Cardiac fibroblast (primary cell): ENCODE results near the gene DDIT4.
A peak's percentile ranks its signal among the peaks of the same experiment; 100 is the strongest.
"Not testable (repeated sequence)": the region's sequence is repeated elsewhere in the genome, so short reads cannot be mapped to it uniquely, and the experiment has no call there.

Source experiments
- DNase-seq, 2 donors: peaks; one replicate each; pipeline versions ENCODE4 v3.0.0 to v3.0.0-alpha.2; 2010; ENCODE audit warnings: low read depth in 2 of 2
- H3K4me3 ChIP-seq, 2 donors: replicated peaks in 1 of 2; 1 replicate in 1 of 2; 2 replicates in 1 of 2; pipeline ENCODE4 v1.5.1; 2011; ENCODE audit warnings: low read depth in 2 of 2, low read length in 2 of 2, mild to moderate bottlenecking in 2 of 2, moderate library complexity in 1 of 2
- TF ChIP-seq, protein P1 (sequence below): IDR thresholded peaks from one replicate; pipeline ENCODE4 v1.5.1; 2011; ENCODE audit warnings: low read depth, mild to moderate bottlenecking, low read length, inconsistent platforms

Gene DDIT4, protein sequence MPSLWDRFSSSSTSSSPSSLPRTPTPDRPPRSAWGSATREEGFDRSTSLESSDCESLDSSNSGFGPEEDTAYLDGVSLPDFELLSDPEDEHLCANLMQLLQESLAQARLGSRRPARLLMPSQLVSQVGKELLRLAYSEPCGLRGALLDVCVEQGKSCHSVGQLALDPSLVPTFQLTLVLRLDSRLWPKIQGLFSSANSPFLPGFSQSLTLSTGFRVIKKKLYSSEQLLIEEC

GRCh38 chr10:72273410-72274212 lies at the start of gene DDIT4:
Gene DDIT4, plus strand, starts transcription at chr10:72273924. Its CDS starts 293 bp downstream, at chr10:72274217.
- TF ChIP-seq, protein P1, sequence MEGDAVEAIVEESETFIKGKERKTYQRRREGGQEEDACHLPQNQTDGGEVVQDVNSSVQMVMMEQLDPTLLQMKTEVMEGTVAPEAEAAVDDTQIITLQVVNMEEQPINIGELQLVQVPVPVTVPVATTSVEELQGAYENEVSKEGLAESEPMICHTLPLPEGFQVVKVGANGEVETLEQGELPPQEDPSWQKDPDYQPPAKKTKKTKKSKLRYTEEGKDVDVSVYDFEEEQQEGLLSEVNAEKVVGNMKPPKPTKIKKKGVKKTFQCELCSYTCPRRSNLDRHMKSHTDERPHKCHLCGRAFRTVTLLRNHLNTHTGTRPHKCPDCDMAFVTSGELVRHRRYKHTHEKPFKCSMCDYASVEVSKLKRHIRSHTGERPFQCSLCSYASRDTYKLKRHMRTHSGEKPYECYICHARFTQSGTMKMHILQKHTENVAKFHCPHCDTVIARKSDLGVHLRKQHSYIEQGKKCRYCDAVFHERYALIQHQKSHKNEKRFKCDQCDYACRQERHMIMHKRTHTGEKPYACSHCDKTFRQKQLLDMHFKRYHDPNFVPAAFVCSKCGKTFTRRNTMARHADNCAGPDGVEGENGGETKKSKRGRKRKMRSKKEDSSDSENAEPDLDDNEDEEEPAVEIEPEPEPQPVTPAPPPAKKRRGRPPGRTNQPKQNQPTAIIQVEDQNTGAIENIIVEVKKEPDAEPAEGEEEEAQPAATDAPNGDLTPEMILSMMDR, result no peak
- peak within 1 kb of the TSS; percentile 90 to 91 for H3K4me3 ChIP-seq

GRCh38 chr10:72224191-72224590 lies 49.5 kb upstream of the DDIT4 start:
- not testable (repeated sequence) for H3K4me3 ChIP-seq, DNase-seq

More at GRCh38 chr10:72273410-72274212, at the start of gene DDIT4:
- DNase-seq, result peak; percentile 99 to 100

DNA sequence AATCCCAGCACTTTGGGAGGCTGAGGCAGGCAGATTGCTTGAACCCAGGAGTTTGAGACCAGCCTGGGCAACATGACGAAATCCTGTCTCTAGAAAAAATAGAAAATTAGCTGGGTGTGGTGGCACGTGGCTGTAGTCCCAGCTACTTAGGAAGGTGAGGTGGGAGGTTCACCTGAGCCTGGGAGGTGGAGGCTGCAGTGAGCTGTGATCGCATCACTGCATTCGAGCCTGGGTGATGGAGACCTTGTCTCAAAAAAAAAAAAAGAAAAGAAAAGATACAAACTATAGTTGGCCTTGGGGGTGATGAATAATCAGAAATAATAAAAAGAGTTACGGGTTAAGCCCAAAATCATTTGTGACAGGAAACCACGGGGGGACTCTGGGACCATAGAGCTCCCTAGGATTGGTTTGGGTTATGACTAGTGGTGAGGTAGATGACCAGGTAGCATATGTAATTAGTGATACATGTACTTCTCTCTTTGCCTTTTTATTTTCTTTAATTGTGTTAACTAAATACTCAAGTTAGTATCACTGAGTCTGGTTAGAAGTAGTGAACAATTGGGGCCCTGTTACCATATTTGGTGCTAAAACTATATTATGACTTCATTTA lies 47.2 kb upstream of the DDIT4 start:
- TF ChIP-seq, protein P1, result no peak
- no peak overlapping the region for H3K4me3 ChIP-seq
- no peak for DNase-seq

DNA sequence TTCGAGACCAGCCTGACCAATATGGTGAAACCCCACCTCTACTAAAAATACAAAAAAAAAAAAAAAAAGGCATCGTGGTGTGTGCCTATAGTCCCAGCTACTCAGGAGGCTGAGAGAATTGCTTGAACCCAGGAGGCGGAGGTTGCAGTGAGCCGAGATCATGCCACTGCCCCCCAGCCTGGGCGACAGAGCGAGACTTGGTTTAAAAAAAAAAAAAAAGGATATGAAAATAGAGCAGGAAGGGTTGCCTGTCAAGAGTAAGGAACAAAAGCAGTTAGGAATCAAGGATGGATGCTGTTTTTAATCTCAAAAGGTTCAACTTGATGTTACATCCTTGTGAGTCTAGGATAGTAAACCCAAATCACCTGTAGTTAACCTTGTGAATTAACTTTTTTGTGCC lies 45.9 kb upstream of the DDIT4 start:
- TF ChIP-seq, protein P1, result no peak
- H3K4me3 ChIP-seq, result no peak overlapping the region
- DNase-seq, result no peak

- TF ChIP-seq, protein P1, result no peak
- DNase-seq, result no peak
- no peak overlapping the region for H3K4me3 ChIP-seq
Measured at GRCh38 chr10:72228318-72228751, 45.4 kb upstream of the DDIT4 start.

GRCh38 chr10:72229261-72230251 lies 44.2 kb upstream of the DDIT4 start:
- H3K4me3 ChIP-seq, result no peak overlapping the region
- peak; percentile 28 to 77 for DNase-seq
- TF ChIP-seq, protein P1, result no peak
